HG02571 (cell line): ENCODE data around the gene SLITRK3.
"Not testable (repeated sequence)": the region's sequence is repeated elsewhere in the genome, so short reads cannot be mapped to it uniquely, and the experiment has no call there.

Source experiments
- ATAC-seq: cut with Tn5 transposase; IDR thresholded peaks from one replicate; pipeline ENCODE4 v1.9.1; 2021; ENCODE audit warnings: mild to moderate bottlenecking, moderate library complexity; ENCODE audit not compliant: unreplicated experiment

Gene SLITRK3

GRCh38 chr3:165193366-165194254 is 2.6 kb downstream of the SLITRK3 start:
- no peak for ATAC-seq

- ATAC-seq = no peak
Measured at GRCh38 chr3:165192610-165193192, 3.5 kb downstream of the SLITRK3 start.

- no peak for ATAC-seq
Measured at GRCh38 chr3:165191491-165191890, 4.7 kb downstream of the SLITRK3 start.

GRCh38 chr3:165188452-165188851 is 7.7 kb downstream of the SLITRK3 start:
- ATAC-seq = no peak

- peak; percentile 100 for ATAC-seq
Measured at GRCh38 chr3:165185707-165186327, 10.4 kb downstream of the SLITRK3 start.

GRCh38 chr3:165181556-165181955 is 14.6 kb downstream of the SLITRK3 start:
- ATAC-seq = no peak

GRCh38 chr3:165170236-165170635 is 25.9 kb downstream of the SLITRK3 start:
- no peak for ATAC-seq

GRCh38 chr3:165169368-165169767 is 26.8 kb downstream of the SLITRK3 start:
- ATAC-seq = no peak

- no peak for ATAC-seq
Measured at GRCh38 chr3:165162883-165163282, 33.3 kb downstream of the SLITRK3 start.

- ATAC-seq = no peak
Measured at GRCh38 chr3:165159760-165160421, 36.3 kb downstream of the SLITRK3 start.

- ATAC-seq = no peak
Measured at GRCh38 chr3:165158011-165158410, 38.2 kb downstream of the SLITRK3 start.

GRCh38 chr3:165156757-165157420 is 39.3 kb downstream of the SLITRK3 start:
- ATAC-seq = no peak

GRCh38 chr3:165148876-165149441 is 47.2 kb downstream of the SLITRK3 start:
- no peak for ATAC-seq

GRCh38 chr3:165144271-165144670 is 51.9 kb downstream of the SLITRK3 start:
- ATAC-seq = no peak

GRCh38 chr3:165139918-165140317 is 56.3 kb downstream of the SLITRK3 start:
- not testable (repeated sequence) for ATAC-seq
